Measurements from ENCODE around the gene FSIP2.

The FSIP2 gene

GRCh38 chr2:185802926-185803325 is 64.3 kb downstream of the FSIP2 start:
- H3K4me3 ChIP-seq (ENCODE audit: low read depth, low read length), result no peak overlapping the region
- DNase-seq (ENCODE audit: low read depth), result no peak
- TF ChIP-seq CTCF (IDR thresholded peaks at IDR 0.05; ENCODE audit: control insufficient read depth, extremely low read depth, insufficient read depth), result no peak

GRCh38 chr2:185806783-185807182 is 68.2 kb downstream of the FSIP2 start:
- DNase-seq (ENCODE audit: low read depth), result no peak
- TF ChIP-seq CTCF (IDR thresholded peaks at IDR 0.05; ENCODE audit: control insufficient read depth, extremely low read depth, insufficient read depth), result no peak
- no peak overlapping the region for H3K4me3 ChIP-seq (ENCODE audit: low read depth, low read length)

- no peak for DNase-seq (ENCODE audit: low read depth)
- no peak overlapping the region for H3K4me3 ChIP-seq (ENCODE audit: low read depth, low read length)
- TF ChIP-seq CTCF (IDR thresholded peaks at IDR 0.05; ENCODE audit: control insufficient read depth, extremely low read depth, insufficient read depth), result no peak
Measured at GRCh38 chr2:185807351-185807750, 68.7 kb downstream of the FSIP2 start.

- no peak overlapping the region for H3K4me3 ChIP-seq (ENCODE audit: low read depth, low read length)
- no peak for DNase-seq (ENCODE audit: low read depth)
- no peak for TF ChIP-seq CTCF (IDR thresholded peaks at IDR 0.05; ENCODE audit: control insufficient read depth, extremely low read depth, insufficient read depth)
Measured at GRCh38 chr2:185811580-185811979, 73.0 kb downstream of the FSIP2 start.

GRCh38 chr2:185813707-185814106 is 75.1 kb downstream of the FSIP2 start:
- DNase-seq (ENCODE audit: low read depth), result peak; percentile 58
- TF ChIP-seq CTCF (IDR thresholded peaks at IDR 0.05; ENCODE audit: control insufficient read depth, extremely low read depth, insufficient read depth), result no peak

GRCh38 chr2:185817991-185818390 is 79.4 kb downstream of the FSIP2 start:
- DNase-seq (ENCODE audit: low read depth), result no peak
- no peak for TF ChIP-seq CTCF (IDR thresholded peaks at IDR 0.05; ENCODE audit: control insufficient read depth, extremely low read depth, insufficient read depth)
- no peak overlapping the region for H3K4me3 ChIP-seq (ENCODE audit: low read depth, low read length)

More at GRCh38 chr2:185813707-185814106, 75.1 kb downstream of the FSIP2 start:
- no peak overlapping the region for H3K4me3 ChIP-seq (ENCODE audit: low read depth, low read length)

- TF ChIP-seq CTCF (IDR thresholded peaks at IDR 0.05; ENCODE audit: control insufficient read depth, extremely low read depth, insufficient read depth), result no peak
- H3K4me3 ChIP-seq (ENCODE audit: low read depth, low read length), result no peak overlapping the region
- DNase-seq (ENCODE audit: low read depth), result no peak
Measured at GRCh38 chr2:185821467-185821866, 82.9 kb downstream of the FSIP2 start.

All from LNCaP clone FGC (cell line).